Keratinocyte (primary cell): ENCODE results near the gene GATA3. TPM values are rescaled to one million over a fixed set of nuclear protein-coding genes. Genes with fewer than 3 reads are reported as not detected.

Experiments
- DNase-seq: peaks from one replicate; pipeline ENCODE4 v3.0.0-alpha.2; 2011; ENCODE audit warnings: low read depth, missing footprints, low spot score
- FAIRE-seq: peaks from 2 replicates; lab custom pipeline; 2011; peaks lifted over from hg19 to GRCh38; lab: Jason Lieb, UNC
- H2AFZ ChIP-seq: 2 replicates; pipeline ENCODE4 v1.6.0; 2012; ENCODE audit warnings: low read length, control low read depth, inconsistent platforms; ENCODE audit not compliant: control insufficient read depth
- H3K27ac ChIP-seq: 2 replicates; pipeline ENCODE4 v1.5.1; 2011; ENCODE audit warnings: low read length; ENCODE audit not compliant: control insufficient read depth, insufficient read depth
- H3K27me3 ChIP-seq: 3 replicates; pipeline ENCODE4 v1.6.0; 2011; ENCODE audit warnings: low read length; ENCODE audit not compliant: control insufficient read depth, insufficient read depth; ENCODE audit errors: extremely low read depth
- H3K36me3 ChIP-seq, 2 experiments: 2 replicates in 1 of 2; 3 replicates in 1 of 2; pipeline ENCODE4 v1.5.1; 2011; ENCODE audit warnings: low read length in 2 of 2, mild to moderate bottlenecking in 1 of 2; ENCODE audit not compliant: control insufficient read depth in 2 of 2, insufficient read depth in 2 of 2; ENCODE audit errors: extremely low read depth in 1 of 2
- H3K4me1 ChIP-seq: 3 replicates; pipeline ENCODE4 v1.5.1; 2011; ENCODE audit warnings: low read length; ENCODE audit not compliant: control insufficient read depth, insufficient read depth; ENCODE audit errors: extremely low read depth
- H3K4me2 ChIP-seq: 3 replicates; pipeline ENCODE4 v1.6.0; 2011; ENCODE audit warnings: low read depth, low read length; ENCODE audit not compliant: control insufficient read depth, insufficient read depth; ENCODE audit errors: extremely low read depth
- H3K4me3 ChIP-seq, 3 experiments: fragments of 200-600 bp in 1 of 3; sonication (generic) in 1 of 3; 2 replicates in 2 of 3; 3 replicates in 1 of 3; pipeline ENCODE4 v1.5.1; 2011 to 2016; ENCODE audit warnings: low read length in 3 of 3, mild to moderate bottlenecking in 3 of 3, control low read depth in 2 of 3, inconsistent platforms in 1 of 3, low read depth in 1 of 3, mixed read lengths in 1 of 3, mixed run types in 1 of 3, moderate library complexity in 1 of 3; ENCODE audit not compliant: control insufficient read depth in 2 of 3, insufficient read depth in 2 of 3; ENCODE audit errors: extremely low read depth in 1 of 3
- H3K79me2 ChIP-seq: 2 replicates; pipeline ENCODE4 v1.6.0; 2012; ENCODE audit warnings: low read length; ENCODE audit not compliant: control insufficient read depth, insufficient read depth
- H3K9ac ChIP-seq: 3 replicates; pipeline ENCODE4 v1.6.0; 2011; ENCODE audit warnings: low read length; ENCODE audit not compliant: control insufficient read depth, insufficient read depth; ENCODE audit errors: extremely low read depth
- H3K9me1 ChIP-seq: 3 replicates; pipeline ENCODE4 v1.6.0; 2011; ENCODE audit warnings: low read length; ENCODE audit not compliant: control insufficient read depth, insufficient read depth; ENCODE audit errors: extremely low read depth
- H3K9me3 ChIP-seq: 2 replicates; pipeline ENCODE4 v1.5.1; 2012; ENCODE audit warnings: low read depth, low read length; ENCODE audit not compliant: control insufficient read depth
- H4K20me1 ChIP-seq: 3 replicates; pipeline ENCODE4 v1.6.0; 2011; ENCODE audit warnings: low read length; ENCODE audit not compliant: control insufficient read depth, insufficient read depth; ENCODE audit errors: extremely low read depth
- CTCF ChIP-seq, 3 experiments: IDR thresholded peaks in 1 of 3; conservative IDR thresholded peaks in 1 of 3; optimal IDR thresholded peaks in 1 of 3; 2 replicates in 2 of 3; 3 replicates in 1 of 3; pipeline versions ENCODE3 to v1.5.1; 2011; ENCODE audit warnings: low read length in 3 of 3, mild to moderate bottlenecking in 3 of 3, moderate library complexity in 2 of 3, control low read depth in 1 of 3, inconsistent platforms in 1 of 3; ENCODE audit not compliant: insufficient read depth in 2 of 3; ENCODE audit errors: extremely low read depth in 1 of 3
- EZH2 ChIP-seq: IDR thresholded peaks from one replicate; pipeline ENCODE4 v1.6.1; 2012; ENCODE audit warnings: inconsistent platforms, mild to moderate bottlenecking, low read length, moderate library complexity
- dilution Hi-C: fragments of 300-500 bp; cut with MboI; formaldehyde crosslinking; loops from one replicate; pipeline ENCODE4 v1.7.0; 2020; ENCODE audit warnings: low sequenced_read_pairs; ENCODE audit not compliant: extremely low pct_ligation_motif_present
- polyA plus RNA-seq, 5 experiments: library from polyadenylated mRNA; depleted of rRNA in 3 of 5; stranded (reverse) in 3 of 5; stranded (forward) in 1 of 5; unstranded in 1 of 5; fragments of >200 nt; gene quantifications; 1 replicate in 1 of 5; 2 replicates in 3 of 5; 3 replicates in 1 of 5; pipeline versions ENCODE4 v1.2.1 to v1.2.3, GENCODE V29; 2011 to 2012; ENCODE audit warnings: missing spikeins in 2 of 5, low read depth in 1 of 5, low replicate concordance in 1 of 5

GATA3 gene
- polyA plus RNA-seq, 1 donor (not counting 4 experiments of a cell fraction or from before 2014, with no cell fraction given), result 4.0 TPM

- dilution Hi-C loops, result no loop called here
- FAIRE-seq (no peak), DNase-seq (no peak)
- H3K27me3 ChIP-seq, result peaks cover 42% of the 10 kb centered on the region
- H3K4me2 ChIP-seq, result no peak overlapping the region
- no peaks in the 10 kb centered on the region for H3K36me3 ChIP-seq
- no peaks in the 10 kb centered on the region for H3K9me1 ChIP-seq
- no peak overlapping the region for H3K4me3 ChIP-seq
- H3K9me3 ChIP-seq, result no peaks in the 10 kb centered on the region
- TF ChIP-seq EZH2 (no peak), CTCF (optimal IDR thresholded peaks at IDR 0.05 in 1 of 3, IDR thresholded peaks at IDR 0.05 in 1 of 3, conservative IDR thresholded peaks at IDR 0.05 in 1 of 3; ENCODE audit: extremely low read depth in 1 of 3, insufficient read depth in 2 of 3, low read length in 3 of 3) (no peak)
- no peak overlapping the region for H3K9ac ChIP-seq
- no peak overlapping the region for H2AFZ ChIP-seq
- peaks cover 8% of the 10 kb centered on the region for H3K4me1 ChIP-seq
- H4K20me1 ChIP-seq, result no peaks in the 10 kb centered on the region
- H3K27ac ChIP-seq, result no peak overlapping the region
- H3K79me2 ChIP-seq, result no peaks in the 10 kb centered on the region
Measured at GRCh38 chr10:8032558-8032957, 21.9 kb upstream of the GATA3 start.

- Histone ChIP-seq H3K27ac (no peak overlapping the region), H3K9me3 (no peaks in the 10 kb centered on the region), H4K20me1 (no peaks in the 10 kb centered on the region), H3K27me3 (peaks cover 55% of the 10 kb centered on the region), H3K4me1 (peaks cover 8% of the 10 kb centered on the region), H3K9ac (no peak overlapping the region), H3K9me1 (no peaks in the 10 kb centered on the region), H3K4me2 (peak overlapping the region; percentile 45), H3K36me3 (no peaks in the 10 kb centered on the region), H2AFZ (peak overlapping the region; percentile 6), H3K4me3 (peak overlapping the region in 2 of 3 experiments; percentile 32 to 51), H3K79me2 (no peaks in the 10 kb centered on the region)
- DNase-seq, result no peak
- no peak for FAIRE-seq
- TF ChIP-seq CTCF (optimal IDR thresholded peaks at IDR 0.05 in 1 of 3, IDR thresholded peaks at IDR 0.05 in 1 of 3, conservative IDR thresholded peaks at IDR 0.05 in 1 of 3; ENCODE audit: extremely low read depth in 1 of 3, insufficient read depth in 2 of 3, low read length in 3 of 3), result no peak
- TF ChIP-seq EZH2, result peak; percentile 63
- dilution Hi-C loops, result no loop called here
Measured at GRCh38 chr10:8033812-8034465, 20.5 kb upstream of the GATA3 start.
